Keratinocyte (primary cell): ENCODE data around the gene DAGLA.

Experiments used
- EZH2 ChIP-seq: IDR thresholded peaks from one replicate; pipeline ENCODE4 v1.6.1; 2012; ENCODE audit warnings: inconsistent platforms, mild to moderate bottlenecking, low read length, moderate library complexity
- TF ChIP-seq, protein P1 (sequence below), 3 experiments: IDR thresholded peaks in 1 of 3; conservative IDR thresholded peaks in 1 of 3; optimal IDR thresholded peaks in 1 of 3; 2 replicates in 2 of 3; 3 replicates in 1 of 3; pipeline versions ENCODE3 to v1.5.1; 2011; ENCODE audit warnings: low read length in 3 of 3, mild to moderate bottlenecking in 3 of 3, moderate library complexity in 2 of 3, control low read depth in 1 of 3, inconsistent platforms in 1 of 3; ENCODE audit not compliant: insufficient read depth in 2 of 3; ENCODE audit errors: extremely low read depth in 1 of 3

GRCh38 chr11:61794579-61794978, 114.4 kb downstream of the DAGLA start:
- TF ChIP-seq EZH2: no peak
- TF ChIP-seq, protein P1, sequence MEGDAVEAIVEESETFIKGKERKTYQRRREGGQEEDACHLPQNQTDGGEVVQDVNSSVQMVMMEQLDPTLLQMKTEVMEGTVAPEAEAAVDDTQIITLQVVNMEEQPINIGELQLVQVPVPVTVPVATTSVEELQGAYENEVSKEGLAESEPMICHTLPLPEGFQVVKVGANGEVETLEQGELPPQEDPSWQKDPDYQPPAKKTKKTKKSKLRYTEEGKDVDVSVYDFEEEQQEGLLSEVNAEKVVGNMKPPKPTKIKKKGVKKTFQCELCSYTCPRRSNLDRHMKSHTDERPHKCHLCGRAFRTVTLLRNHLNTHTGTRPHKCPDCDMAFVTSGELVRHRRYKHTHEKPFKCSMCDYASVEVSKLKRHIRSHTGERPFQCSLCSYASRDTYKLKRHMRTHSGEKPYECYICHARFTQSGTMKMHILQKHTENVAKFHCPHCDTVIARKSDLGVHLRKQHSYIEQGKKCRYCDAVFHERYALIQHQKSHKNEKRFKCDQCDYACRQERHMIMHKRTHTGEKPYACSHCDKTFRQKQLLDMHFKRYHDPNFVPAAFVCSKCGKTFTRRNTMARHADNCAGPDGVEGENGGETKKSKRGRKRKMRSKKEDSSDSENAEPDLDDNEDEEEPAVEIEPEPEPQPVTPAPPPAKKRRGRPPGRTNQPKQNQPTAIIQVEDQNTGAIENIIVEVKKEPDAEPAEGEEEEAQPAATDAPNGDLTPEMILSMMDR (optimal IDR thresholded peaks at IDR 0.05 in 1 of 3, IDR thresholded peaks at IDR 0.05 in 1 of 3, conservative IDR thresholded peaks at IDR 0.05 in 1 of 3; ENCODE audit: extremely low read depth in 1 of 3, insufficient read depth in 2 of 3, low read length in 3 of 3): no peak
